Measurements from ENCODE around the gene GDF3.
"Not testable (repeated sequence)": the region's sequence is repeated elsewhere in the genome, so short reads cannot be mapped to it uniquely, and the experiment has no call there.

DNA sequence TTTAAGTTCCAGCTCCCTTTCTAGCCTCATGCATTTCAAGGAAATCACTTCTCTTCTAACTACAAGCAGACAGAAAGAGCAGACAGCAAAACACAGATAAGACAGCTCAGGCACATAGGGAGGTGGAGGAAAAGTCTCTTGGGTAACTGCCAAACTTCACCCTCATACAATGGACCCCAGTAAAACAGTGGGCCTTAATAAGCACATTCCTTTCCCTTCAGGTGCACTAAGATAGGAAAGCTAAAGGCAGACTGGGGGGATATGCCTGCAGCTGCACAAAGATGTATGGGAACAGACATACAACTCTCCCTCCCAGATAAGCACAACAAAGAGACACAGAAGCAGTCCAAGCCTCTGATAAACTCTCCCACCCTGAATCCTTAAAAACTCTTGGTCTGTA lies 35.4 kb upstream of the GDF3 start:
- TF ChIP-seq, protein P1, sequence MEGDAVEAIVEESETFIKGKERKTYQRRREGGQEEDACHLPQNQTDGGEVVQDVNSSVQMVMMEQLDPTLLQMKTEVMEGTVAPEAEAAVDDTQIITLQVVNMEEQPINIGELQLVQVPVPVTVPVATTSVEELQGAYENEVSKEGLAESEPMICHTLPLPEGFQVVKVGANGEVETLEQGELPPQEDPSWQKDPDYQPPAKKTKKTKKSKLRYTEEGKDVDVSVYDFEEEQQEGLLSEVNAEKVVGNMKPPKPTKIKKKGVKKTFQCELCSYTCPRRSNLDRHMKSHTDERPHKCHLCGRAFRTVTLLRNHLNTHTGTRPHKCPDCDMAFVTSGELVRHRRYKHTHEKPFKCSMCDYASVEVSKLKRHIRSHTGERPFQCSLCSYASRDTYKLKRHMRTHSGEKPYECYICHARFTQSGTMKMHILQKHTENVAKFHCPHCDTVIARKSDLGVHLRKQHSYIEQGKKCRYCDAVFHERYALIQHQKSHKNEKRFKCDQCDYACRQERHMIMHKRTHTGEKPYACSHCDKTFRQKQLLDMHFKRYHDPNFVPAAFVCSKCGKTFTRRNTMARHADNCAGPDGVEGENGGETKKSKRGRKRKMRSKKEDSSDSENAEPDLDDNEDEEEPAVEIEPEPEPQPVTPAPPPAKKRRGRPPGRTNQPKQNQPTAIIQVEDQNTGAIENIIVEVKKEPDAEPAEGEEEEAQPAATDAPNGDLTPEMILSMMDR (conservative IDR thresholded peaks at IDR 0.05 in 1 of 2, IDR thresholded peaks at IDR 0.05 in 1 of 2; ENCODE audit: extremely low read depth in 1 of 2, insufficient read depth in 1 of 2, low read depth in 1 of 2, low read length in 2 of 2), result not testable (repeated sequence)
- not testable (repeated sequence) for TF ChIP-seq EZH2 (IDR thresholded peaks at IDR 0.05; ENCODE audit: borderline replicate concordance, low read length)
